Testis (tissue), 3 donors: Measurements from ENCODE around the gene NDUFA11. TPM values are rescaled to one million over a fixed set of nuclear protein-coding genes. Genes with fewer than 3 reads are reported as not detected.

ENCODE experiments used
- DNase-seq: peaks from one replicate; pipeline ENCODE4 v3.0.0-alpha.2; 2019
- H3K27ac ChIP-seq, 2 donors: fragments of 200-600 bp; sonication (generic); one replicate each; pipeline ENCODE4 v1.5.1; 2019
- H3K27me3 ChIP-seq: fragments of 200-600 bp; sonication (generic); one replicate; pipeline ENCODE4 v1.5.1; 2019
- H3K36me3 ChIP-seq: fragments of 200-600 bp; sonication (generic); one replicate; pipeline ENCODE4 v1.5.1; 2017; ENCODE audit warnings: low read depth; ENCODE audit errors: missing control alignments
- H3K4me1 ChIP-seq: fragments of 200-600 bp; sonication (generic); one replicate; pipeline ENCODE4 v1.5.1; 2019
- H3K4me3 ChIP-seq, 2 donors: fragments of 200-600 bp; sonication (generic); one replicate each; pipeline ENCODE4 v1.5.1; 2017 to 2019
- H3K9me3 ChIP-seq: fragments of 200-600 bp; sonication (generic); one replicate; pipeline ENCODE4 v1.5.1; 2017
- POLR2A ChIP-seq: fragments of 450-650 bp; IDR thresholded peaks from one replicate; pipeline ENCODE4 v1.6.1; 2017; ENCODE audit warnings: antibody characterized with exemption, mild to moderate bottlenecking, moderate library complexity
- WGBS, 2 donors: methylation state at CpG; one replicate each; pipeline ENCODE4 v1.1.5; 2018; 5-methylcytosine and 5-hydroxymethylcytosine counted together
- intact Hi-C: fragments of 100-400 bp; cut with DNase I; formaldehyde crosslinking; loops from one replicate; pipeline ENCODE4 v1.15.1; 2023; ENCODE audit warnings: low total_unique reads
- polyA plus RNA-seq: library from polyadenylated mRNA; stranded (reverse); fragments of 350-450 nt; fragmentation: Illumina TruSeq; extraction: RNeasy Lipid Tissue Mini Kit (QIAGEN cat#74804); gene quantifications from one replicate; pipeline ENCODE4 v1.2.3, GENCODE V29; 2014; ENCODE audit warnings: low read depth, low replicate concordance; ENCODE audit not compliant: insufficient read depth
- total RNA-seq, 2 donors: library from RNA; depleted of rRNA; stranded (reverse); fragments of >200 nt; gene quantifications; one replicate each; pipeline ENCODE4 v1.2.3, GENCODE V29; 2016
- TF ChIP-seq, protein P1 (sequence below), 3 experiments: fragments of 450-650 bp in 2 of 3; fragments of 200-600 bp in 1 of 3; sonication (generic) in 1 of 3; IDR thresholded peaks; one replicate each; pipeline ENCODE4 v1.5.1; 2016 to 2019; ENCODE audit warnings: antibody characterized with exemption in 3 of 3, mild to moderate bottlenecking in 2 of 3, moderate library complexity in 1 of 3

Gene NDUFA11
- total and polyA plus RNA-seq, 3 donors from 2014 or later = 167 to 194 (median 170) TPM

GRCh38 chr19:5932146-5932545 is 28.6 kb upstream of the NDUFA11 start:
- TF ChIP-seq POLR2A = no peak
- no peak overlapping the region for H3K4me3 ChIP-seq
- intact Hi-C loops = no loop called here
- 96 to 99% methylated on average over 16 to 18 of the region's 18 CpGs for WGBS, 2 donors
- DNase-seq = no peak
- H3K36me3 ChIP-seq = no peaks in the 10 kb centered on the region
- H3K27ac ChIP-seq = no peak overlapping the region
- peaks cover 21% of the 10 kb centered on the region for H3K4me1 ChIP-seq
- H3K27me3 ChIP-seq = no peaks in the 10 kb centered on the region
- H3K9me3 ChIP-seq = no peaks in the 10 kb centered on the region

- no peak overlapping the region for H3K27ac ChIP-seq
- intact Hi-C loops = no loop called here
- WGBS, 2 donors = 83 to 87% methylated on average over 5 to 11 of the region's 11 CpGs
- DNase-seq = no peak
- H3K9me3 ChIP-seq = no peaks in the 10 kb centered on the region
- no peak for TF ChIP-seq POLR2A
- TF ChIP-seq, protein P1, sequence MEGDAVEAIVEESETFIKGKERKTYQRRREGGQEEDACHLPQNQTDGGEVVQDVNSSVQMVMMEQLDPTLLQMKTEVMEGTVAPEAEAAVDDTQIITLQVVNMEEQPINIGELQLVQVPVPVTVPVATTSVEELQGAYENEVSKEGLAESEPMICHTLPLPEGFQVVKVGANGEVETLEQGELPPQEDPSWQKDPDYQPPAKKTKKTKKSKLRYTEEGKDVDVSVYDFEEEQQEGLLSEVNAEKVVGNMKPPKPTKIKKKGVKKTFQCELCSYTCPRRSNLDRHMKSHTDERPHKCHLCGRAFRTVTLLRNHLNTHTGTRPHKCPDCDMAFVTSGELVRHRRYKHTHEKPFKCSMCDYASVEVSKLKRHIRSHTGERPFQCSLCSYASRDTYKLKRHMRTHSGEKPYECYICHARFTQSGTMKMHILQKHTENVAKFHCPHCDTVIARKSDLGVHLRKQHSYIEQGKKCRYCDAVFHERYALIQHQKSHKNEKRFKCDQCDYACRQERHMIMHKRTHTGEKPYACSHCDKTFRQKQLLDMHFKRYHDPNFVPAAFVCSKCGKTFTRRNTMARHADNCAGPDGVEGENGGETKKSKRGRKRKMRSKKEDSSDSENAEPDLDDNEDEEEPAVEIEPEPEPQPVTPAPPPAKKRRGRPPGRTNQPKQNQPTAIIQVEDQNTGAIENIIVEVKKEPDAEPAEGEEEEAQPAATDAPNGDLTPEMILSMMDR (IDR thresholded peaks at IDR 0.05) = no peak
- H3K36me3 ChIP-seq = no peaks in the 10 kb centered on the region
- peaks cover 25% of the 10 kb centered on the region for H3K4me1 ChIP-seq
- H3K4me3 ChIP-seq = no peak overlapping the region
- no peaks in the 10 kb centered on the region for H3K27me3 ChIP-seq
Observed at GRCh38 chr19:5931251-5931650, 27.7 kb upstream of the NDUFA11 start.

GRCh38 chr19:5929625-5930024 is 26.0 kb upstream of the NDUFA11 start:
- Histone ChIP-seq H3K27ac (no peak overlapping the region), H3K9me3 (no peaks in the 10 kb centered on the region), H3K4me3 (no peak overlapping the region), H3K36me3 (no peaks in the 10 kb centered on the region), H3K27me3 (no peaks in the 10 kb centered on the region), H3K4me1 (peaks cover 13% of the 10 kb centered on the region)
- 89 to 93% methylated on average over 13 to 14 of the region's 14 CpGs for WGBS, 2 donors
- TF ChIP-seq, protein P1 (IDR thresholded peaks at IDR 0.05) = no peak
- no peak for TF ChIP-seq POLR2A
- intact Hi-C loops = no loop called here
- no peak for DNase-seq

- 90 to 91% methylated on average over 13 of the region's 13 CpGs for WGBS, 2 donors
- no peaks in the 10 kb centered on the region for H3K36me3 ChIP-seq
- TF ChIP-seq, protein P1 (IDR thresholded peaks at IDR 0.05) = no peak
- no peak for TF ChIP-seq POLR2A
Observed at GRCh38 chr19:5929179-5929578, 25.6 kb upstream of the NDUFA11 start.

GRCh38 chr19:5927441-5927821 is 23.8 kb upstream of the NDUFA11 start:
- H3K27ac ChIP-seq = no peak overlapping the region
- TF ChIP-seq POLR2A = no peak
- TF ChIP-seq, protein P1 (IDR thresholded peaks at IDR 0.05) = no peak
- 92 to 96% methylated on average over 7 to 8 of the region's 8 CpGs for WGBS, 2 donors
- H3K27me3 ChIP-seq = no peaks in the 10 kb centered on the region
- no peak overlapping the region for H3K4me3 ChIP-seq
- DNase-seq = no peak
- intact Hi-C loops = no loop called here
- H3K4me1 ChIP-seq = peaks cover 6% of the 10 kb centered on the region
- H3K9me3 ChIP-seq = no peaks in the 10 kb centered on the region
- no peaks in the 10 kb centered on the region for H3K36me3 ChIP-seq

More at GRCh38 chr19:5929179-5929578, 25.6 kb upstream of the NDUFA11 start:
- DNase-seq = no peak
- Histone ChIP-seq H3K27me3 (no peaks in the 10 kb centered on the region), H3K4me3 (no peak overlapping the region), H3K4me1 (peaks cover 10% of the 10 kb centered on the region), H3K27ac (no peak overlapping the region), H3K9me3 (no peaks in the 10 kb centered on the region)
- intact Hi-C loops = no loop called here
